Ishikawa (cell line): Measurements from ENCODE around the gene RIN3.

ENCODE experiments used
- FOXM1 ChIP-seq: IDR thresholded peaks from 2 replicates; pipeline ENCODE4 v1.6.1; 2012; ENCODE audit warnings: low read depth, borderline replicate concordance
- RAD21 ChIP-seq: IDR thresholded peaks from 2 replicates; pipeline ENCODE4 v1.6.1; 2012; ENCODE audit warnings: low read depth
- REST ChIP-seq: IDR thresholded peaks from 2 replicates; pipeline ENCODE4 v1.6.1; 2012; ENCODE audit warnings: low read depth, mild to moderate bottlenecking
- TAF1 ChIP-seq: IDR thresholded peaks from 2 replicates; pipeline ENCODE4 v1.6.1; 2012; ENCODE audit warnings: low read depth, mild to moderate bottlenecking
- TCF12 ChIP-seq: IDR thresholded peaks from 2 replicates; pipeline ENCODE4 v1.6.1; 2012; ENCODE audit warnings: low read depth
- YY1 ChIP-seq: IDR thresholded peaks from 2 replicates; pipeline ENCODE4 v1.6.1; 2012; ENCODE audit warnings: low read depth
- ZBTB7A ChIP-seq: IDR thresholded peaks from 2 replicates; pipeline ENCODE4 v1.6.1; 2012; ENCODE audit warnings: low read depth

- no peak for TF ChIP-seq FOXM1
- TF ChIP-seq YY1: no peak
- no peak for TF ChIP-seq REST
- TF ChIP-seq ZBTB7A: no peak
- TF ChIP-seq RAD21: no peak
- no peak for TF ChIP-seq TCF12
- TF ChIP-seq TAF1: no peak
These were observed 48.1 kb upstream of the RIN3 start for GRCh38 chr14:92465353-92466055.
